NCI-H1417 treated with DMSO at 0.1 percent for 48 hours (cell line): ENCODE data around the gene ARGLU1.
"Not testable (repeated sequence)": the region's sequence is repeated elsewhere in the genome, so short reads cannot be mapped to it uniquely, and the experiment has no call there.

Experiments used
- DNase-seq: peaks from one replicate; lab custom pipeline; 2025; lab: John Stamatoyannopoulos, UW

ARGLU1 gene, protein sequence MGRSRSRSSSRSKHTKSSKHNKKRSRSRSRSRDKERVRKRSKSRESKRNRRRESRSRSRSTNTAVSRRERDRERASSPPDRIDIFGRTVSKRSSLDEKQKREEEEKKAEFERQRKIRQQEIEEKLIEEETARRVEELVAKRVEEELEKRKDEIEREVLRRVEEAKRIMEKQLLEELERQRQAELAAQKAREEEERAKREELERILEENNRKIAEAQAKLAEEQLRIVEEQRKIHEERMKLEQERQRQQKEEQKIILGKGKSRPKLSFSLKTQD

DNA sequence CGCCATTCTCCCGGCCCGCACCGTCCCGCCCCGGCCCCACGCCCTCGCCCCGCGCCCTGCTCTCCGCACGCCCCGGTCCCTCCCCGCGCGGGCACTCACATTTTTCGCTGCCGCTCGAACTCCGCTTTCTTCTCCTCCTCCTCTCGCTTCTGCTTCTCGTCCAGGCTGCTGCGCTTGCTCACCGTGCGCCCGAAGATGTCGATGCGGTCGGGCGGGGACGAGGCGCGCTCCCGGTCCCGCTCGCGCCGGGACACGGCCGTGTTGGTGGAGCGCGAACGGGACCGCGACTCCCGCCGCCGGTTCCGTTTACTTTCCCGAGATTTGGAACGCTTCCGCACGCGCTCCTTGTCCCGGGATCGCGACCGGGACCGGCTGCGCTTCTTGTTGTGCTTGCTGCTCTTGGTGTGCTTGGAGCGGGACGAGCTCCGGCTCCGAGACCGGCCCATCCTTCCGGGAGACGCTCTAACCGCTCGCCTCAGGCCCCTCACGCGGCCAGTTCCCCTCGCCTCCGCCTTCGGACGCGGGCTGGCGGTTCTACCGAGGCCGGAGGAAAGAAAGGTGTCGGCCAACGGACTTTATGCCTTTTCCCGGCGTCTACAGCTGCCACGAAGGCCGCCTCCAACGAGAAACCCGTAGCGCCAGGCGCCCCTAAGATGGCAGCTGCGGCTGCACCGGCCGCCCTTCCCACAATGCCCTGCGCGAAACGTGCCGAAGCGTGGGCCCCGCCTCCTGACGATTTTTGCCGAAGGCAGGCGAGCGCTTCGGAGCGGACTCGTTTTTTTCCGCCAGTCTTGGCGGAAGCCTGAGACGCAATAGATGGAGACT, at the start of gene ARGLU1:
Gene ARGLU1 (minus strand): TSS at position 664 of the 825 bp plus-strand sequence. CDS start 218 bp downstream, at position 446.
- peak; percentile 89 for DNase-seq

GRCh38 chr13:106617561-106617960, 49.6 kb upstream of the ARGLU1 start:
- no peak for DNase-seq

- no peak for DNase-seq
These were observed 48.8 kb upstream of the ARGLU1 start for GRCh38 chr13:106616729-106617128.

DNA sequence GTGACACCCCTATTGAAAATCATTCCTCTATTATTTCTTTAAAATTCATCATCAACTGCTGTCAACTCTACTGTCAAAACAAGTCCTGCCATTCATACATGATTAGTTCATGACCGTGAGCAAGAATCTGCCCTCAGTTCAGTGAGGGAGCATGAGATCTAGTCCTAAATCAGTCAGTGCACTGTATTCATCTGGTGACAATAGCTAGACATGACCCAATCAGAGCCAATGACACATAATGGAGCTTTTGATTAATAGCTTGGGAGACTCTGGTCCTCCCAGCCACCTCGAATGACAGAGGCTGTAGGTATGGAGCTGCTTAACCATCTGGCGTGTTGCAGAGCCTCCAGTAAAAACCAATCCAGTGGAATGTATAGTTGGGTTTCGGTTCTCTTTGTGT, 46.9 kb upstream of the ARGLU1 start:
- DNase-seq: no peak

GRCh38 chr13:106612688-106613087, 44.8 kb upstream of the ARGLU1 start:
- no peak for DNase-seq

DNA sequence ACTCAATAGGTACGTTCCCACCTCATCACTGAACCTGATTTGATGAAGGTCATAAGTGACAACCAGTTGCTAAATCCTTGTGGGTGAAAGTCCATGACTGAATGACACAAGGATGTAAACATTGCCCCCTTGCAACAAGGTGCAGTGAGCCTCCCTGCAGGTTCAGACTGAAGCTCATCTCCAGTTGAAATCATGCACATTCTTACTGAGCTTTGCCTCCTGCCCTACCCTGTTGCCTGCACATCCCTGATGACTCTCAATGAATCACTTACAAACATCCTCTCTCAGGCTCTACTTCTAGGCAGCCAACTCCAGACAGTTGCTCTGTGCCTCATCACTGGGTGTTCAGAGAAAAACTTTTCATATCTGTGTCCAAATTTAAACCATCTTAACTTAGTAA, 42.5 kb upstream of the ARGLU1 start:
- no peak for DNase-seq

DNA sequence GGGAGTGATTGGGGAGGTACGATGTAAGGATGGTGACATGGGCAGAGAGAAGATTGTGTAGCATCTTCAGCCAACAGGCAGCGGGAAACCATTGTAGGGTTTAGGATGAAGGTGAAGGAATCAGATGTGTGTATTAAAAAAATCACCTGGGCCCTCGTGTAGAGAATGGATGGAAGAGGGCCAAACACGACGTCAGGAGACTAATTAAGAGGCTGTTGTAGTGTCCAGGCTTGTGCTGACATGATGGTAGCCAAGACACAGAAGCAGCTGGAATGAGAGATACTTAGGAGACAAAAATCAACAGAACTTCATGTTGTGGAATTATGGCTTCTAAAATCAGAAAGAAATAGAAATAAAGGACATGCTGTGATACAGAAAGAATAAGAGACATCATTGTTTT, 41.2 kb upstream of the ARGLU1 start:
- DNase-seq: no peak

- no peak for DNase-seq
These were observed 35.6 kb upstream of the ARGLU1 start for GRCh38 chr13:106603546-106603945.

DNA sequence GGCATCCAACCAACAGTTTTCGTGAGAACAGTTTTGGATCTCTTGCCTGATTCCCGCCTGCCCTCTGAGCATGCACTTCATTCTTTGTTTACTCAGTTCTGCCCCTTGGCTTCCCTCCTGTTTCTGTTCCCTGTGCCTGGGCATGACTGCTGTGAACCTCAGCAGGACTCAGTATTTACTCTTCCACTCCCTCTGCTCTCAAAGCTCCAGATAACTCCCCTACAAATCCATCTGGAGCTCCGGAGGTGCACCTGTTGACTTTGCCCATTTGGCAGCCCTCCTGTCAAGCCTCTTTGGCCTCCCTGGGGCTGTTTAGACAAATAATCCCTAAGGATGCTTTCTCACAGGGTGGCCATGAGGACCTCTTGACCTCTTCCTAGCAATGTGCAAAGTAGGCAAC, 34.2 kb upstream of the ARGLU1 start:
- DNase-seq: no peak

GRCh38 chr13:106601489-106601888, 33.6 kb upstream of the ARGLU1 start:
- no peak for DNase-seq

DNA sequence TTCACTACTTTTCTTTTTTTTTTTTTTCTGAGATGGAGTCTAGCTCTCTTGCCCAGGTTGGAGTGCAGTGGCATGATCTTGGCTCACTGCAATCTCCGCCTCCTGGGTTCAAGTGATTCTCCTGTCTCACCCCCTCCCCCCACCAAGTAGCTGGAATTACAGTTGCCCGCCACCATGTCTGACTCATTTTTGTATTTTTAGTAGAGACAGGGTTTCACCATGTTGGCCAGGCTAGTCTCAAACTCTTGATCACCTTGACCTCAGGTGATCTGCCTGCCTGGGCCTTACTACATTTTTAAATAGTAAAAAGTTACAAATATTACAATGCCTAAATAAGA, 32.8 kb upstream of the ARGLU1 start:
- not testable (repeated sequence) for DNase-seq

DNA sequence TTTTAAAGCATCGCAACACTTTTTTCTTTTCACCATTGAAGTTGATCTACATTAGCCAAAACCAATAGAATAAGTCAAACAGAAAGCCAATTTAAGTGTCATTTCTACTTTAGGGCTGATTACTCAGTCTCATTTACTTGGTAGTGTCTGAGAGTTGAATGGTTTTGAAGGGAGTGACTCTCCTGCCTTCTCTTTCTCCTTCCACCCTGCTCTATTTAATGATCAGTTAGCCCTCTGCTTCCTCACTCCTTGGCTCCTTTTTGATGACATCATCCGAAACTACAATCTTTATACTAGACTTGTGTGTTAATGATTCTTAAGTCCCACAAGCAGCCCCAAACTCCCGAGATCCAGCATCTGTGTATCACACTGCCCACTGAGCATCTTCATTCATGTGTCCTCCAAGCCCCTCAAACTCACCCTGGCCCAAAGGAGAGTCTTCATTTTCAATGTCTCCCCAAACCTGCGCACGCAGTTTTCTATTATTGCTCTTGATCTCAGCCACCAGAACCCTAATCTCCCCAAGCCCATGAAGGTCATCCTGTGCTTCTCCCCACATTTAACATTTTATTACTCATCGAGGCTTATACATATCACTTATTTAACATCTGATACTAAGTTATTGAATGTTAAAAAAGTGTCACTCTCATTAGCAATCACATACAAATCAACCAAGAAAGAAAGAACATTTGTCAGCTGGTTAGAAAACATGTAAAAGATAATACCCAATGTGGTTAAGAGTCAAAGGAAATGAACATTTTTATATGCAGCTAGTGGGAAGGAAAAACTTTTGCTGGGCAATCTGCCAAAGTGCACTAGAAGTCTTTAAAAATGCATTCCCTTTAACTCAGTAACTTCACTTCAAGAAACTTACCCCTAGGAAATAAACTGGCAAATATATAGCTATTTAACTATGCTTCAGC, 32.2 kb upstream of the ARGLU1 start:
- no peak for DNase-seq

GRCh38 chr13:106597749-106598395, 29.9 kb upstream of the ARGLU1 start:
- DNase-seq: no peak

- no peak for DNase-seq
These were observed 29.2 kb upstream of the ARGLU1 start for GRCh38 chr13:106597186-106597585.

GRCh38 chr13:106596275-106596937, 28.5 kb upstream of the ARGLU1 start:
- no peak for DNase-seq

DNA sequence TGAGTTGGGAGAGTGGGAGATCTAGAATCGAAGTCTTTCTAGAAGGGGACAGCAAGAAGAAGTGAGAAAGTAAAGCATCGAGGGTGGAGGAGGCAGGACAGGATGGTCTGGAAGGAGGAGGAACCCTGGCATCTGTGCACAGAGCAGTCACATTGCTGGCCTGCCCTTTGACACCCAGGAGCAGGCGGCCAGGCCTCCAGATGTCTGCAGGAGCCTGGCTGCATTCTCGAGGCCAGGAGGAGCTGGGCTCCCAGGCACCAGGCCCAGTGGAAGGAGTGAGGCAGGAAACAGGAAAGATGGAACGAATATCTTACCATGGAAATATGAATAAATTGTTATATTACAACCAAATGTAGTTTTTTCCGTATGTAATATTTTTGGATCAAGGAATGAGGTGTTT, 27.7 kb upstream of the ARGLU1 start:
- no peak for DNase-seq

DNA sequence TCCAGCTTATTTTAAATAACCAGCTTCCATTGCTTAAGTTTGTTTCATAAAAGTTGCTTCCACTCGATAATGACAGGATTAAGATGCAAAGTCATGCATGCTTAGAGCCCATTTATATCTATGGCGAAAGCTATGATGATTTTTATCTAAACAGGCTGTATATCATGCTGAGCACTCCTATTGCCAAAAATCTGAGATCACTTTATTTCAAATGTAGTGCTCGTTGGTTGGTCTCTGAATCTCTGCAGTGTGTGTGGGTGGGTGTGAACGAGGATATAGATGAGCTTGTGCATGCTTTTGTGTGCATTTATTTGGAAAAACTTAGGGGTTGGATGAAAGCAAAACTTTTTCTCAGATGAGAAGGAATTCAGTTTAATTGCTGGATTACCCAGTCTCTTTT, 27.0 kb upstream of the ARGLU1 start:
- no peak for DNase-seq

DNA sequence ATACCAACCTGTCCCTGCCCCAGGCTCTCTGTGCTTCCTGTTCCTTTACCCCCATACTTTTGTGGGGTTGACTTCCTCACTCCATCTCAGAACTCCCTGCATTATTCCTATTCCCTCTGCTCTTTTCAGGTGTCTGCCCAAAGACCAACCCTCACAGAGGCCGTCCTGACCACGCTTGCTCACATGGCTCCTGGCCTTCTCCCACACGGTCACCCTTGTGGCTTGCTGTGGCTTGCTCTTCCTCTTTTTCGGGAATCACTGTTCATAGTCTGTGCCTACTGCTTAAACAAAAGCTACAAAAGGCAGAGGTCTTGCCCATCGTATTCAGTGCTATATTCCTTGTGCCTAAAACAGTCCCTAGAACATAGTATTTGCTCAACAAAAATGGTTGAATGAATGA, 25.2 kb upstream of the ARGLU1 start:
- no peak for DNase-seq

DNA sequence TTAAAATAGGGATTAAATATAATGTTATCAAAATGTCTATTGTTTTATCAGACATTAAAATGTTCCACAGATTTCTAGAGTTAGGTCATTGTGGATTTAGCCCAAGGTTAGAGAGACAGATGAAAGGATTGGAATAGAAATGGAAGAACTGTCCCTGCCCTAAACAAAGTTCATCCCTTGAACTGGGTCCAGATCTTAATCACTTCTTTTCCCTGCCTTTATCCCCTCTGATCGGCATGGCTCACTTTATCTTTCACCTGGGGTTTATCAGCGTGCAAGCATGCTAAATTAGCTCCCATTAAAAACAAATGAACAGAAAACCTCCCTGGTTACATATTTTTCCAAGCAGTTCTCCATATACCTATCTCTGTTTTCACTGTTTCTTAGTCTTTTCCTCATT, 23.4 kb upstream of the ARGLU1 start:
- DNase-seq: no peak

GRCh38 chr13:106589716-106590115, 21.8 kb upstream of the ARGLU1 start:
- no peak for DNase-seq

DNA sequence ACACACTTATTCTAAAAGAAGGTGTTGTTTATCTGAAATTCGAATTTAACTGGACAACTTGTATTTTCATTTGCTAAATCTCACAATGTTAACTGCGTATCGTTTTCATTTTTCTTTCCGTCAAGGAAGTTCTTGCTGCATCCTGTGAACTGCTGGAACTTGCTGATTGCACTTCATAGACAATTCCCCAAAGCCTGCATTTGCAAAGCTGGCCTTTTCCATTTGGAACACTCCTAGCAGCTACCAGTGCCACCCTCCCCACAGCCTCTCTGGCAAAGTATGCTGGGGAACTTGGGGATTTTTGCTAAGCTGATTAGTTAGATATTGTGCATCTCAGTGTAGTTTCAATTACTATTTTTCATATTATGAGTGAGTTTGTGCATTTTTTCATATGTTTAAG, 20.4 kb upstream of the ARGLU1 start:
- no peak for DNase-seq

DNA sequence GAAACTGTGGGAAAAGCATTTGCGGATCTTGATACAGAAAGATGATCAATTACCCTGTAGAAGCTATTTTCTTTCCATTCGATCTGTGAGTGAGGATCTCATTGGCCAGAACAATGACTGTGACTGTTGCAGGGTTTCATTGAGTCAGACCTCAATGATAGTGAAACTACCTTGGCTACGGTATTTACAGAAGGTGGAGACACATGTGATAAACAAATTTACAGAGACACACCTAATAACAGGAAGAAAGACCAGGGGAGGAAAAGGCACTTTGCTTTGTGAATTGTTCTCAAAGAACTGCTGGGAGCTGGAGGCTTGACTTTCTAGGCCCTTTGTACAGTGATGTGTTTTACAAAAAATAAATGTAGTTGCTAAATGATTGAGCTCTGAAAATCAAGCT, 19.9 kb upstream of the ARGLU1 start:
- no peak for DNase-seq
